ENCODE measurements around the gene TBC1D22A. TPM values are rescaled to one million over a fixed set of nuclear protein-coding genes. Genes with fewer than 3 reads are reported as not detected.

Gene TBC1D22A
- total and polyA plus RNA-seq, 10 of the 15 experiments (the other 5 are each of a cell fraction or from before 2014, with no cell fraction given) = 0.63 to 44.7 (median 27.4) TPM

DNA sequence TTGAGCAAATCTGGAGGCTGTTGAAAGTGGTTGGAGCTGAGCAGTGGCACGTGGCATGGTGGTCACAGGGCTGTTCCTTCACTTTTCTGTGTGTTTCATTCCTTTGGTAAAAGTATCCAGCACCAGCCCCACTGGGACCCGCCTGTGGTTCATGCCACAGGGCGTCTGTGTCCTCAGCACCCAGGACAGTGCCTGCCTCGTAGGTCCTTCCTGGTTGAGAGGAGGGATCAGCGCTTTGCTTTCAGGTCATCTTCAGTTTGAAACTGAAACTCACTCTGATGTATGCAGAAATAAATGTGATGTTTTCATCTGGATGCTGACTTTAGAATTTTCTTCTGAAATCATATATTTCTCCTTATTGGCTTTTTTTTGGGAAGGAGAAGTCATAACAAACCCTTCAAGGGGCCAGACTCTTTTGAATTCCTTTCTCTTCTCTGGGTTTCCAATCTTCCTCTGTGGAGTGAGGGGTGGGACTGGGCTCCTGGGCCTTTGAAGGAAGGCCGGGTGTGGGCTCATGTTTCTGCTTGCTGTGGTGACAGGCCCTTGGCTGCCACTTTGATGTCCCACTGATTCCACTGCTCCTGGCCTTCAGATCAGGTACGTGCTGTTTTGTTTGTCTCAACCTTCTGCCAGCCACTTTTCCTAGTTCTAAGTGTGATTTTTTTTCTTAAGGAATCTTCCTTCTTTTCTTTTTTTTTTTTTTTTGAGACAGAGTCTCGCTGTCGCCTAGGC, 26.2 kb downstream of the TBC1D22A start:
- intact Hi-C loops (cut with micrococcal nuclease; ENCODE audit: unreplicated experiment) (no loop called here), in situ Hi-C loops (cut with MboI) (no loop called here)
- peaks cover 62% of the 10 kb centered on the region for H3K79me2 ChIP-seq (ENCODE audit: control insufficient read depth, insufficient read depth, low read length)
- ChIA-PET SMC1A (ENCODE audit: uncharacterized antibody, unreplicated experiment) (interaction anchor here (1.1 to 1.7 kb wide), 4 partner anchors 11 to 24 kb away, joined by 3 to 4 read pairs (median 3); no protein-coding TSS in a partner anchor), POLR2A (no interaction called here), RAD21 (ENCODE audit: unreplicated experiment) (interaction anchor here (1.2 to 1.7 kb wide), 2 partner anchors 14 to 30 kb away, joined by 3 to 4 read pairs; no protein-coding TSS in a partner anchor), CTCF (interaction anchor here (0.7 to 1.7 kb wide), 3 partner anchors 10 to 32 kb away, joined by 3 to 5 read pairs (median 5); partner anchors contain the start of gene TBC1D22A)
- no TSS peak for BruUV-seq (replicated peaks)
- peak overlapping the region; percentile 55; the same call in 1 of the 2 replicates for H3K4me2 ChIP-seq (ENCODE audit: control insufficient read depth, insufficient read depth)
- H3K4me3 ChIP-seq = no peak overlapping the region
- no peak overlapping the region; the same call in 1 of the 2 replicates for H3K27ac ChIP-seq (ENCODE audit: control insufficient read depth, insufficient read depth)
- H3K9ac ChIP-seq (ENCODE audit: control insufficient read depth, insufficient read depth, low read length) = no peak overlapping the region
- no peak overlapping the region for H2AFZ ChIP-seq (ENCODE audit: control insufficient read depth, low read depth, low read length)
- H3K4me1 ChIP-seq (ENCODE audit: control insufficient read depth, insufficient read depth, low read length) = peaks cover 22% of the 10 kb centered on the region
- WGBS (ENCODE audit: insufficient coverage, insufficient replicate concordance, low lambda C conversion rate, missing lambda C conversion rate) = 22% methylated on average over 7 of the region's 9 CpGs
- peak; percentile 64 for FAIRE-seq
- H4K20me1 ChIP-seq (ENCODE audit: control insufficient read depth, insufficient read depth) = peaks cover 7% of the 10 kb centered on the region; the same call in 1 of the 2 replicates
- no peaks in the 10 kb centered on the region for H3K27me3 ChIP-seq (replicated peaks in 1 of 2; ENCODE audit: control insufficient read depth in 2 of 2, insufficient read depth in 2 of 2, low read length in 1 of 2)
- ATAC-seq = peak; percentile 96
- no peaks in the 10 kb centered on the region; the same call in 1 of the 3 replicates for H3K9me3 ChIP-seq (replicated peaks; ENCODE audit: control insufficient read depth, insufficient read depth, low read length)
- H3K36me3 ChIP-seq (ENCODE audit: control insufficient read depth in 2 of 2, insufficient read depth in 2 of 2, low read length in 1 of 2) = peaks cover 15 to 16% of the 10 kb centered on the region in 2 experiments
- no peak for DNase-seq (ENCODE audit: low read depth, low spot score)
- TF ChIP-seq KLF5 (IDR thresholded peaks at IDR 0.05; ENCODE audit: partially characterized antibody) (no peak), HDGF (IDR thresholded peaks at IDR 0.05) (no peak), KDM1A (IDR thresholded peaks at IDR 0.05; ENCODE audit: borderline replicate concordance) (no peak), CEBPB (IDR thresholded peaks at IDR 0.05; ENCODE audit: borderline replicate concordance in 1 of 2, low read depth in 2 of 2, low read length in 2 of 2) (no peak), STAT1 (conservative IDR thresholded peaks at IDR 0.05) (no peak), NBN (IDR thresholded peaks at IDR 0.05) (no peak), ZZZ3 (IDR thresholded peaks at IDR 0.05; ENCODE audit: control insufficient read depth, insufficient read length, low read depth) (no peak), FOXK2 (IDR thresholded peaks at IDR 0.05) (no peak), CREB1 (IDR thresholded peaks at IDR 0.05; ENCODE audit: low read depth) (peak; percentile 61), PAX8 (IDR thresholded peaks at IDR 0.05) (no peak), RBBP5 (conservative IDR thresholded peaks at IDR 0.05) (no peak), TCF12 (IDR thresholded peaks at IDR 0.05; ENCODE audit: low read depth, low read length) (no peak)
- TF ChIP-seq, protein P1, sequence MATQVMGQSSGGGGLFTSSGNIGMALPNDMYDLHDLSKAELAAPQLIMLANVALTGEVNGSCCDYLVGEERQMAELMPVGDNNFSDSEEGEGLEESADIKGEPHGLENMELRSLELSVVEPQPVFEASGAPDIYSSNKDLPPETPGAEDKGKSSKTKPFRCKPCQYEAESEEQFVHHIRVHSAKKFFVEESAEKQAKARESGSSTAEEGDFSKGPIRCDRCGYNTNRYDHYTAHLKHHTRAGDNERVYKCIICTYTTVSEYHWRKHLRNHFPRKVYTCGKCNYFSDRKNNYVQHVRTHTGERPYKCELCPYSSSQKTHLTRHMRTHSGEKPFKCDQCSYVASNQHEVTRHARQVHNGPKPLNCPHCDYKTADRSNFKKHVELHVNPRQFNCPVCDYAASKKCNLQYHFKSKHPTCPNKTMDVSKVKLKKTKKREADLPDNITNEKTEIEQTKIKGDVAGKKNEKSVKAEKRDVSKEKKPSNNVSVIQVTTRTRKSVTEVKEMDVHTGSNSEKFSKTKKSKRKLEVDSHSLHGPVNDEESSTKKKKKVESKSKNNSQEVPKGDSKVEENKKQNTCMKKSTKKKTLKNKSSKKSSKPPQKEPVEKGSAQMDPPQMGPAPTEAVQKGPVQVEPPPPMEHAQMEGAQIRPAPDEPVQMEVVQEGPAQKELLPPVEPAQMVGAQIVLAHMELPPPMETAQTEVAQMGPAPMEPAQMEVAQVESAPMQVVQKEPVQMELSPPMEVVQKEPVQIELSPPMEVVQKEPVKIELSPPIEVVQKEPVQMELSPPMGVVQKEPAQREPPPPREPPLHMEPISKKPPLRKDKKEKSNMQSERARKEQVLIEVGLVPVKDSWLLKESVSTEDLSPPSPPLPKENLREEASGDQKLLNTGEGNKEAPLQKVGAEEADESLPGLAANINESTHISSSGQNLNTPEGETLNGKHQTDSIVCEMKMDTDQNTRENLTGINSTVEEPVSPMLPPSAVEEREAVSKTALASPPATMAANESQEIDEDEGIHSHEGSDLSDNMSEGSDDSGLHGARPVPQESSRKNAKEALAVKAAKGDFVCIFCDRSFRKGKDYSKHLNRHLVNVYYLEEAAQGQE (IDR thresholded peaks at IDR 0.05; ENCODE audit: low read depth, low read length) = peak; percentile 94
- TF ChIP-seq, protein P2, sequence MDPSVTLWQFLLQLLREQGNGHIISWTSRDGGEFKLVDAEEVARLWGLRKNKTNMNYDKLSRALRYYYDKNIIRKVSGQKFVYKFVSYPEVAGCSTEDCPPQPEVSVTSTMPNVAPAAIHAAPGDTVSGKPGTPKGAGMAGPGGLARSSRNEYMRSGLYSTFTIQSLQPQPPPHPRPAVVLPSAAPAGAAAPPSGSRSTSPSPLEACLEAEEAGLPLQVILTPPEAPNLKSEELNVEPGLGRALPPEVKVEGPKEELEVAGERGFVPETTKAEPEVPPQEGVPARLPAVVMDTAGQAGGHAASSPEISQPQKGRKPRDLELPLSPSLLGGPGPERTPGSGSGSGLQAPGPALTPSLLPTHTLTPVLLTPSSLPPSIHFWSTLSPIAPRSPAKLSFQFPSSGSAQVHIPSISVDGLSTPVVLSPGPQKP (IDR thresholded peaks at IDR 0.05; ENCODE audit: low read depth, low read length) = no peak
- TF ChIP-seq, protein P3, sequence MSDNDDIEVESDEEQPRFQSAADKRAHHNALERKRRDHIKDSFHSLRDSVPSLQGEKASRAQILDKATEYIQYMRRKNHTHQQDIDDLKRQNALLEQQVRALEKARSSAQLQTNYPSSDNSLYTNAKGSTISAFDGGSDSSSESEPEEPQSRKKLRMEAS (IDR thresholded peaks at IDR 0.05; ENCODE audit: low read depth, low read length) = 0 out of 2 replicates have a peak, but pooled peaks have one; percentile 41
- TF ChIP-seq, protein P4, sequence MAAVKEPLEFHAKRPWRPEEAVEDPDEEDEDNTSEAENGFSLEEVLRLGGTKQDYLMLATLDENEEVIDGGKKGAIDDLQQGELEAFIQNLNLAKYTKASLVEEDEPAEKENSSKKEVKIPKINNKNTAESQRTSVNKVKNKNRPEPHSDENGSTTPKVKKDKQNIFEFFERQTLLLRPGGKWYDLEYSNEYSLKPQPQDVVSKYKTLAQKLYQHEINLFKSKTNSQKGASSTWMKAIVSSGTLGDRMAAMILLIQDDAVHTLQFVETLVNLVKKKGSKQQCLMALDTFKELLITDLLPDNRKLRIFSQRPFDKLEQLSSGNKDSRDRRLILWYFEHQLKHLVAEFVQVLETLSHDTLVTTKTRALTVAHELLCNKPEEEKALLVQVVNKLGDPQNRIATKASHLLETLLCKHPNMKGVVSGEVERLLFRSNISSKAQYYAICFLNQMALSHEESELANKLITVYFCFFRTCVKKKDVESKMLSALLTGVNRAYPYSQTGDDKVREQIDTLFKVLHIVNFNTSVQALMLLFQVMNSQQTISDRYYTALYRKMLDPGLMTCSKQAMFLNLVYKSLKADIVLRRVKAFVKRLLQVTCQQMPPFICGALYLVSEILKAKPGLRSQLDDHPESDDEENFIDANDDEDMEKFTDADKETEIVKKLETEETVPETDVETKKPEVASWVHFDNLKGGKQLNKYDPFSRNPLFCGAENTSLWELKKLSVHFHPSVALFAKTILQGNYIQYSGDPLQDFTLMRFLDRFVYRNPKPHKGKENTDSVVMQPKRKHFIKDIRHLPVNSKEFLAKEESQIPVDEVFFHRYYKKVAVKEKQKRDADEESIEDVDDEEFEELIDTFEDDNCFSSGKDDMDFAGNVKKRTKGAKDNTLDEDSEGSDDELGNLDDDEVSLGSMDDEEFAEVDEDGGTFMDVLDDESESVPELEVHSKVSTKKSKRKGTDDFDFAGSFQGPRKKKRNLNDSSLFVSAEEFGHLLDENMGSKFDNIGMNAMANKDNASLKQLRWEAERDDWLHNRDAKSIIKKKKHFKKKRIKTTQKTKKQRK (IDR thresholded peaks at IDR 0.05; ENCODE audit: low read depth, low read length) = no peak

All from GM12878 (cell line).